GM21515 (cell line): ENCODE measurements around the gene HLA-DOB.

ENCODE experiments used
- ATAC-seq: cut with Tn5 transposase; IDR thresholded peaks from one replicate; pipeline ENCODE4 v1.9.1; 2021; ENCODE audit not compliant: unreplicated experiment

HLA-DOB gene

DNA sequence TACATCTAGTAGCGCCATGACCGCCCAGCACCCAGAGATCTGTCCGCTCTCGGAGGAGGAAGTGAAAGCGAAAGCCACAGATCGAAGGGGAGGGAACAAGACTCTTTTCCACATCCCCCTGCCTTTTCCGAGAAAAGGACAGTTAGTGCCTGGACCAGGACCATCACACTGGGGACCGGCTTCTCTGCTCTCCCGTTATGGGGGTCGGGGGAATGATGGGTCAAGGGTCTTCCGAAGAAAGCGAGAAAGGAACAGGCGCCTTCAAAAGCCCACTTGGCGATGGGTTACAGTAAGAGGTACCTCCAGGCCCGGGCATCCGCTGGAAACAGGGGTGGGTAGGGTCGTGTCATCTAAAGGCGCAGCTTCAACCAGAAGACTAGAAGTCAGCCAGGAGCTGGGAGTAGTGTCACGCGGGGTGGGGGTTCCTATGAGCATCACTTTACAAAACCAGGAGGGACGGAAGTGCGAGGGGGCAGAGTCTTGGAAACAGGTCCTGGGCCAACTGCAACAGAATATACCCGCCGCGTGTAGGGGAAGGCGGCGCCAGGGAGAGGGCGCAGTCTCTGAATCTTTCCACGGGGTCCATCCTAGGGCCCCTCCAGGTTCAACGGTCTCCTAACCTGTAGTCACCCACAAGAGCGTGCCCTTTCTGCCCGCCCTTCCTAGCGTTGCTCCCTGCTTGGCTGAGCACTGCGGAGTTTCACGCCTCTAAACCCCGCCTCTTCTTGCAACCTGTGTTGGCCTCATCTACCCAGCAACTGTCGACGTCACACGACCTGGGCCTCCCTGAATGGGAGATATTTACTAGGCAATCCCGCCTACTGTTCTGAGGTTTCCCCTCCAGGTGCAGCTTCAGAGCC is 27.4 kb upstream of the HLA-DOB start, which contains the start of gene PSMB8:
Gene PSMB8, minus strand, starts transcription at position 69 of the 860 bp plus-strand sequence. Its CDS starts 51 bp downstream, at position 18.
- ATAC-seq: peak; percentile 65

DNA sequence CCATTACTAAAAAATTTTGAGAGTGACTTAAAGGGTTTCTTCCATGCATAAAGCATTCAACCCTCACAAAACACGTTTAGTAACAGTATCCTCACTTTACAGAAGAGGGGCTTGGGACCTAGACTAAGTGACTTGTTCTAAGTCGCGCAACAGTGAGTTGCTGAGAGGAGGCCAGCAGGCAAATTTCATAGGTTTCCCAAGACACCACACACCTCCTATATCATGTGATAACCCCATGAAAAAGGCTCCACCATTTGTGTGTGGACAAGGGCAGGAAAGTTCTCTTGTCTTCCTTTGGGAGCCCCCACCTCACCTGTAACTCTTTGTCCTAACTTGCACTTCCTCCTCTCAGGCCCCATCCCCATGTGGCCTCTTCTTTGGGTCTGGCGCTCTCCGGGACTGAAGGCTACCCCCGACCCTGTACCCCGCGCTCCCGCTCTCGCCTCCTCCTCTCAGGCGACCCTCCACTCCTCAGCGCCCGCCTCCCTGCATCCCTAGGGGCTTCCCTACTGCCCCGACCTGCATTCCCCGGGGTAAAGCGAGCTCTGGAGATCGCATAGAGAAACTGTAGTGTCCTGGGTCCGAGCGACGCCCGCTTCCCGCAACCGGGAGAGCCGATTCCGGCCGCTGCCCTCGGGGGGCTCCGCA is 26.7 kb upstream of the HLA-DOB start:
- no peak for ATAC-seq

DNA sequence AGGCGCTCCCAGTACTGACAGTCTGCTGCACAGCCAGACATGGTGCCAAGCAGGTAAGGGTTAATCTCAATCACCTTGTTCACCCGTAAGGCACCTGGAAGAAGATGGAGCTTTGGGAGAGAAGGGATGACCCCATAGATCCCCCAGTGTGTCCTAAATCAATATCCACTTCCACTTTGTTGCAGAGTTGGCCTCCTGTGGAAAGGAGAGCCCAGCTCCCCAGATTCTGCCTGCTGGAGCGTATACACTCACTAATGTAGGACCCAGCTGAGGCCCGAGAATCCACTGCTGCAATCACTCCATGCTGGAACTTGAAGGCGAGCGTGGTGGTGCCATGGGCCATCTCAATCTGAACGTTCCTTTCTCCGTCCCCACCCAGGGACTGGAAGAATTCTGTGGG is 25.9 kb upstream of the HLA-DOB start:
- no peak for ATAC-seq

DNA sequence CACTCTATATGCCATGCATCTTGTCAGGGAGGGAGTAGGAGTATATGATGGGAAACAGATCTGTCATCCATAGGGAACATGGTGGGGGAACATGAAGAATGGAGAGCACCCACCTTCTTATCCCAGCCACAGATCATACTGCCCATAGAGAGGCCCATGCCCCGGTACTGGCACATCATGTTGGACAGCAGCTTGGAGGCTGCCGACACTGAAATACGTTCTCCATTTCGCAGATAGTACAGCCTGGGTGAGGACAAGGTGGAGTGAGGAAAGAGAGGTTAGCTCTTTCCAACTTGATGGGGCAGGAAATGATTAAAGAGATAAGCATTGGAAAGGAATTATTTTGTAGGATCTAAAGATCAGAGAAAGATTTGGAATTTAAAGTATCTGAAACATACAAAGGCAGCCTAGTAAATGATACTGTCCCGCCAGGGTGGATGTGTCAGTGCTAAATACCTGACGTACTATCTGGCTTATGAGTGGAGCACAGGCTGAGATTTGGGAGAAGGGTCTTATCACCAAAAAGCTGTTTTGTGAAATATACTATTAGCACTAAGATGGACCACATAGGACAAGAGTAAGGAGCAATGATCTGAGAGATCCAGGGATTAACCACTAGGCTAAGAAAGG is 25.3 kb upstream of the HLA-DOB start:
- ATAC-seq: no peak

DNA sequence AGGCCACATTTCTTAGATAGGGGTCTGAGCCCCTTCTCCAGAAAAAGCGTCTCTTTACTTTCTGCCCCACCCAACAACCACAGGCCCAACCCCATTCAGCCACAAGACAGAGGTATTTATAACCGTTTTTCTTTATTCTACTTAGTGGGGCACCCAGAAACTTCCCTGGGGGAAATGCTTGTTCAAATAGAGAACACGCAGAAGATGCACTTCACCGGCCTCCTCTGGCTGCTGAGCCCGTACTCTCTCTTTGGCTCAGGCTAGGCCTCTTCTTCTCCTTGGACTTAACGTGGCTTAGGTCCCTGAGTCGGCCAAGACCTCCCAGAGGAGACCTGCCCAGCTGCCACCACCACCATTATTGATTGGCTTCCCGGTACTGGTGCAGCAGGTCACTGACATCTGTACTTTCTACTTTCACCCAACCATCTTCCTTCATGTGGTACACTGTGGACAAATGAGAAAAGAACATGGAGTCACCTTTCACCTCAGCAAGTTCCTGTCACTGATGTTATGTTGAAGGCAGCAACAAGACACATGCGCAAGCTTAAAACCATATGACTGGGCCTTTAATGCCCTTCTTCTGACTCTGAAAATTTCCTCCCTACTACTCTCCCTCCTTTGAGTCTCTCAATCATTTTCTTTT is 23.9 kb upstream of the HLA-DOB start:
- ATAC-seq: no peak

DNA sequence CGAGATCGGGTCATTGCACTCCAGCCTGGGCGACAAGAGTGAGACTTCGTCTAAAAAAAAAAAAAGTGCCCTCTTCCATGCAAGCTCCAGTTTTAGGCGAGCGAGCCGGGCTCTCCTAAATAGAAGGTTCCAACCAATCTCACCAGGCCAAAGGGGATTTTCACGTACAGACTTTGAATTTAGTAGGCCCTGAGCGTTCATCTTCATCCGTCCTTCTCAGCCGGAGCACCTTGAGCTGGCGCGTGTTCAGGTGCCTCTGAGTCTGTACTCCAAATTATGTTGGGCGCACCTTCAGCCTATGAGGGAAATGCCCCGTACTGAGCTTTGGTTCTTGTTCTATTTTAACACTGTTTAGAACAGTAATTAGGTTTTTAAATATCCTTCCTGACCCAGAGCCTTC is 22.6 kb upstream of the HLA-DOB start:
- no peak for ATAC-seq

DNA sequence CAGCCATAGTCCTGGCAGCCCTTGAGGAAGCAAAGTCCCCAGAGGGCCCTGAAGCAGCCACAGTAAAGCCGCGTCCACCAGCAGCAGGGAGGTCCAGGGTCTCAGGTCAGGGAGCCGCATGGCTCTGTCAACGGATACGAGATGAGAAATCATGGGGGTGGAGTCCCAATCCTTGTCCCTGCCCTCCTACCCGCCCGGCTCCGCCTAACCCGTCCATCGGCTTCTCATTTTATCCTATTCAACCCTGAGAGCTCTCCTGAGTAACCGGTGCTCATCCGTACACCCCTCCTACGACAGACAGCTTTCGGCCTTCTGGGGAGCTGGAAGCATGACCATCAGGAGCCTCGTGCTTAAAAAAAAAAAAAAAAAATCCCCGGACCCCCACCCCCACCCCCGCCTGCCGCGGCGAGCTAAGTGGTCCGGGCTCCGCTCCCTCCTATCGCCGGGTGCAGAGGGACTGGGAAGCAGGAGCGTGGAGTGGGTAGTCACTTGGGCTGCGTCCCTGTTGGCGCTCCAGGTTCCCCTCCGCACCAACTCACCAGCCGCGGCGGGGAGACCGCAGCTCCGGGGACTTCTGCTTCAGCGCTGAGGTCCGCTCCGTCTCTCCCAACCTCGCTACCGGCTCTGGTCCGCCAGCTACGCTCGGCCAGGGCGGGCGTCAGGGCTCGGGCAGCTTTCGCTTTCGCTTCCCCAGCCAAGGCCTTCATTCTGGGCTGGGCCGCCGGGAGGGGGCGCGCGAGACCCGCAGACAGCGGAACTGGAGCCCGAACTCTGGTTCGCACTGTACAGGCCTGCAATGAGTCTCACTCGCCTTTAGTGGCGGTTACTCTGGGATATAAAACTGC is 21.5 kb upstream of the HLA-DOB start, which contains the start of gene TAP2:
Gene TAP2, minus strand, starts transcription at position 626 of the 845 bp plus-strand sequence. Its CDS starts 506 bp downstream, at position 120.
- peak; percentile 61 for ATAC-seq

DNA sequence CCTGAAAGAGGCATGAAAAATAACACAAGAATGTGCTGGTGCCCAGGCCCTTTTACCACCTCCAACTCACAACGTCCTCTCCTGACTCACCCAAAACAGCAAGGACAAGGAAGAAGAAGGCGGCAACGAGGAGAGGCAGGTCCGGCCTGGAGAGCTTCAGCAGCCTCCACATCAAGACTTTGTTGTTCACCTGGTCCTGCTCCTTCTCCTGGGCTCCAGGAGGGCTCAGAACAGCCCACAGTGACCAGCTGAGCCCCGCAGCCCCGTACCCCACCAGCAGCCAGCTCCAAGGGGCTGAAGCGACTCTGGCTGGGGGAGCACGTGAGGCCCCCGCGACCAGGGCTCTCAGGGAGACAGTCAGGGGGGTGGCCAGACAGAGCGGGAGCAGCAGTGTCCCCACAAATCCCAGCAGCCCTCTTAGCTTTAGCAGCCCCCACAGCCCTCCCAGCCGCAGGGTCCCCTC is 20.9 kb upstream of the HLA-DOB start:
- ATAC-seq: no peak

DNA sequence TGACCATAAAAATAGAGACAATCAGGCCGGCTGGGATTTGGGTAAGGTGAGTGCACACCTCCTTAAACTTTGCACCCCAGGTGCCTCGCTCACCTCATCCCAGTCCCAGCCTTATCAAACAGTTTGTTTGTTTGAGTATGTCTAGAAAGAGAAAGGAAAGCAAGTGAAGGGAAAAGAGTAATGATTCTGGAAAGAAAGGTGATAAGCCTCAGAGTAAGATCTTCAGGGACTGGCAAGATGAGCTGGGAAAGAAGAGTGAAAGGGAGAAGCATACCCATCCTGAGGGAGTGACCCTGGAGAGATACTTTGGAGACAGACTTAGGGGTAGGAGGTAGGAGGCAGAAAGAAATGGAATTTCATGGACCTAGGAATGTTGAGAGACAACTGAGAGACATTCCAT is 20.1 kb upstream of the HLA-DOB start:
- ATAC-seq: no peak

DNA sequence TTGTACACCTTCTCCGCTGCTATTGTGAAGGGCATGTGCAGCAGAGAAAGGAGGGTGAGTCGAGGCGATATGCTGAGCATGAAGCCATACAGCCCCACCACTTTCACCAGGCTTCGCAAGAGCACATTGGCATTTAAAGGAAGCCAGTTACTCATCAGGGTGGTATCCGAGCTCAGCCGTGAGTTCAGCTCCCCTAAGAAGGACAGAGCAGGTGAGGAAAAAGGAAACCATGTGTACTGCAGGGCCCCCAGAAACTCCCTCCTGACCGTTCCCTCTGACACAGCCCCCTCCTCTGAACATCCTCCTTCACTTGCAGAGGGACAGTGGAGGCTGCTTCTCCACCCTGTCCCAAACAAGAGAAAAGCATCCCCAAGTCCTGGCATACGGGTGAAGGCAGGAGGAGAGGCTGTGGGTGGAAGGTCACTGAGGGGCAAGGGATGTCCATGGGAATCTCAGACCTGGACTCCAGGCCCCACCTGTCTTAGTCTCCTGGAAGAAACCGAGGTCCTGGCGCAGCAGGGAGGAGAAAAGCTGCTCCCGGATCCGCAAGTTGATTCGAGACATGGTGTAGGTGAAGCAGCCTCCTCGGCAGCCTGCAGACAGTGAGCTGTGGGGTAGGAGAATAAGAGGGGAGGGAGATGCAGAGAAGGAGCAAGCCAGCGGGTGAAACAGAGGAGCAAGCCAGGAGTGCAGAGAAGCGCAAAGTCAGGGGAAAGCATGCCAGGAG is 18.5 kb upstream of the HLA-DOB start:
- ATAC-seq: no peak

DNA sequence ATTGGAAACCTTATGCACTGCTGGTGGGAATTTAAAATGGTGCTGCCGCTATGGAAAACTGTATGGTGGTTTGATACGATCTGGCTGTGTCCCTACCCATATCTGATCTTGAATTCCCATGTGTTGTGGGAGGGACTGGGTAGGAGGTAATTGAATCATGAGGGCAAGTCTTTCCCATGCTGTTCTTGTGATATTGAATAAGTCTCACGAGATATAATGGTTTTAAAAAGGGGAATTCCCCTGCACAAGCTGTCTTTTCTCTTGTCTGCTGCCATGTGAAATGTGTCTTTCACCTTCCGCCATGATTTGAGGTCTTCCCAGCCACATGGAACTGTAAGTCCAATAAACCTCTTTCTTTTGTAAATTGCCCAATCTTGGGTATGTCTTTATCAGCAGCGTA is 16.9 kb upstream of the HLA-DOB start:
- ATAC-seq: no peak

DNA sequence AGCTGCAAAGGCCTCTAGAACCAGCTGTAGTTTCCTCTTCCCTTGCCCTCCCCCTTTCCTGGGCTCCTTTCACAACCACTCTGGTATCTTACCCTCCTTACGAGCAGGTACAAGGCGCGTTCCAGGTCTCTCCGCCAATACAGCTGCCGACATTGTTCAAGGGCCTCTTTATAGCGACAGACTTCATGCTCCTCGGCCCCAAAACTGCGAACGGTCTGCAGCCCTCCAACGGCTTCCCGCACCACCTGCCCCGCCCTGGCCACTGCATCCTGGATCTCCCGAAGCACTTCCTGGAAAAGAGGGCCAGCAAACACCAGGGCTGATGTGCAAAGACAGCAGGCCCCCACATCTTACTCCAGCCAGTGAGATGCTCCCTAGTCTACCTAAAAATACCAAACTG is 15.7 kb upstream of the HLA-DOB start:
- ATAC-seq: no peak

DNA sequence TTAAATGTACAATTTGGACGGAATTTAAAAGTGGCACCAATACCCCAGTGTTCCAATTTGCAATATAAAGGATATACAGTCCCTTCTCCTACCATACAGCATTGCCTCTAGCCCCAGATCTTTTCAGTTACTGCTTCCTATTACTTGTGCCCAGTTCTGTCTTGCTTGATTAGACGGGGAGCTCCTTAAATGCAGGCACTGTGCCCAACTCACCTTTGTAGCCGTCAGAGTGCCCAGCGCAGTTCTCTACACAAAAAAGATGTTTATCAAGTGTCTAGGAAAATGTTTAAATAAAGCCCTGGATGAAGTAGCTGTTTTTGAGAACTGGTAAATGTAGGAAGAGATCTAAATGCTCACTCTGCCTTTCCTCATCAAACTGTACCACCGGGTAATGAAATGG is 14.1 kb upstream of the HLA-DOB start:
- no peak for ATAC-seq

DNA sequence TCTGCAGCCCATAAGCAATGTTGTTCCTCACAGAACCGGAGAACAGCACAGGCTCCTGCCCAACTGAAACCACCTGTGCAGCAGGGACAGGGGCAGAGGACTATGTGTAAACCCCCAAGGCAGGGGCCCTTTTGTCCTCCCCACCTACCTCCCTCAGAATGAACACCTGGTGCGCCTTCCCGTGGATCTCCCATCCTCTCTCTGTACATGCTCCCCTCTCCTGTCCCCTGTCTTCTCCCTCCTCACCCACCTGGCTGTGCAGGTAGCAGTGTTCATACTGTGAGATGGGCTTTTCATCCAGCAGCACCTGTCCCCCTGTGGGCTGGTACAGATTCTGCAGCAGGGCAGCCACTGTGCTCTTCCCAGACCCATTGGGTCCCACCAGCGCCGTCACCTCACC is 13.2 kb upstream of the HLA-DOB start:
- ATAC-seq: no peak

DNA sequence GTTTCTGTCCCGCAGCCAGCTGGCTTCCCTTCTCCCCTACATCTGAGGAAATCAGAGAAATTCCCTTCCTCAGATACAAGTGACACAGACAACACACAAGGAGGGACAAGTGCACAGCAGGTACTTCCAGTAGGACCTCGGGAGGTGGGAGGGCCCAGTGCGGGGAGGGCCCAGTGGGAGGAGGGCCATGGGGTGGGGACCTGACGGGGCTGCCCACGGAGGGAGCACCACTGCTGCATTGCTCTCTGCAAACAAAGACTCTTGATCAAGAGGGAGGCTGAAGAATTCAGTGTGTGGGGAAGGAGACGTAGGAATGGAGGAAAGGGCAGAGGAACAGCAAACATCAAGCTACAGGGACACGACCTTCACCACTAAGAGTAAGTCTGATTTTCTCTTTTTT is 12.7 kb upstream of the HLA-DOB start:
- no peak for ATAC-seq

DNA sequence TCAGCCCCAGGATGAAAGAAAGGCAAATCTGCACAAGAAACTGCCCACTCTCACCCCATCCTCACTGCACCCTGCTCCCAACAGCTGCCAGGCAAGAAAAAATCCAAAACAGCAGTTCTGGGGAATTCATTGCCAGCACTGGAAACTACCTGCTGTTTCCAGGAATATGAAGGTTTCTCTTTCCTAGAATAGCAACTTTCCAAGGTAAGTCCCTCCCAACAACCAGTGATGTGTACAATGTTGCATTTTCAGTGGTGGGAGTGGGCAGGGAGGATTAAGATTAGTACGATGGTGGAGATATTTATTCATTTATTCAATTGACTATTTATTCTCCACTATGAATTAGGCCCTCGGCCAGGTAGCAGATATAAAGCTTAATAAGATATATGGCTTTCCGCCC is 10.2 kb upstream of the HLA-DOB start:
- ATAC-seq: no peak

DNA sequence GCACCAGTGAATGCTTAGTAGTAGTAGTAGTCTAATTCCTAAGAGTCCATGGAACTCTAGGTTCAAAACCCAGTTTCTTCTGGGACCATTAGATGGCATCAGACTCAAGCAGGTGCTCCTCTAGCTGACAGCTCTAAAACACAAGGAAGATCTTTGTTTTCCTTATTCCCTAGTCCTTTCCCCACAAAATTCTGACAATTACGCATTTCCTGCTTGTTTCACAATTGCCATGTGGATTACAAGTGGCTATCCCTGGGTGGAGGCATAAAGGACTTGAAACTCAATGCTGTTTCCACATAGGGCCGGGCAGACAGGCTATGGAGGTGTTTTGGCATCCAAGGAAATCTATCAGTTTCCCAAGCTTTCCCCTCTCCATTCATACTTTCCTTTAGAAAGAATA is 9.2 kb upstream of the HLA-DOB start:
- no peak for ATAC-seq

DNA sequence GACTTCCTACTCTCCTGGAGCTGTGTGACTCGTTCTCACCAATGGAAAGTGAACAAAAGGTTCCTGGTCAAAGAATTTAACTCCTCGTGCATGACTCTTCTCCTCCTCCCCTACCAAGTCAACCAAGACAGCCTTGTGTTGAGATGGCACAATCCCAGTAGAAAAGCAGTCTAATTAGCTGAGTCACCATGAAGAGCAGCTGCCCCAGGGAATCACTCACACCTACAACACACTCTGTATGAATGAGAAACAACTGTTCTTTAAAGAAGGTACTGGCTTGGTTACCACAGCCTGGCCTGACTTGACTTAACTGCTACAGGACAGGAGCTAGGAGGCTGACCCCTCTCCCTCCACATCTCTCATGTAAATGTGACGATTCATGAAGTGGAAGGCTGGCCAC is 2.9 kb upstream of the HLA-DOB start:
- ATAC-seq: no peak

DNA sequence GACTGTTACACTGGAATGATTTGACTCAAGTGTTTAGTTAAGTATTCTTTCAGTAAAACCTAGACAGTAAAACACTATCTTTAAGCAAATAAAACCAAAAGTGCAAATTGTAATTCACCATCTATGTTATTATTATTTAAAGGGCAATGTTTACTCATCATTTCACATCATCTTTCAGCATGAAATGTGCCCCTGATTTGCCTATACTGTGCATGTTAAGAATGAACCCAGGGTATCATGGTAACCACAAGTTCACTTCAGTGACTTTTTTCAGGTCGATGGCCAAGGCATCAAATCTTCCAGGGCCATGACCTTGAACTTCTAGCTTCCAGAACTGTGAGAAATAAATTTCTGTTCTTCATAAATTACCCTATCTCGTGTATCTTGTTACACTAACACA is 2.1 kb upstream of the HLA-DOB start:
- ATAC-seq: no peak

DNA sequence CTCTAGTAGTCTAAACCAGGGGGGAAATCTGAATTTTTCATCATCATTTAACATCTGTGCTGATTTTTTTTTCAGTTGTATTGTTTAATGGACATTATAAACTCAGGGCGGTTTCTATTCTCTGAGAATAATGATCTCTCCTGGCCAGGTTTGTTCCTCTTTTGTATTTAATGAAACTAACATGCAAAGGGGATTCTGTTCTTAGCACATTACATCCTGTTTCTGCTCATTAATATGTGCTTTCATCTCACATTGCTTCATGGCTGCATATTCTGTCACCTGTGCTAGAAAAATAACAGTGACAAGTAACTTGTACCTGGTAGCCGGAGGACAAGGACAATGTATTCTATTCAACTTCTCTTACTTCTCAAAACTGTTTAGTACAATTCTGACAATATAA is 806 bp downstream of the HLA-DOB start:
- ATAC-seq: no peak
